ENCODE data around the gene B3GLCT. TPM values are rescaled to one million over a fixed set of nuclear protein-coding genes. Genes with fewer than 3 reads are reported as not detected.
"Not testable (repeated sequence)": the region's sequence is repeated elsewhere in the genome, so short reads cannot be mapped to it uniquely, and the experiment has no call there.

The B3GLCT gene
- polyA plus RNA-seq, 1 donor, result 27.9 TPM

GRCh38 chr13:31184451-31184850 lies 15.3 kb upstream of the B3GLCT start:
- DNase-seq (ENCODE audit: low read depth), result no peak

DNA sequence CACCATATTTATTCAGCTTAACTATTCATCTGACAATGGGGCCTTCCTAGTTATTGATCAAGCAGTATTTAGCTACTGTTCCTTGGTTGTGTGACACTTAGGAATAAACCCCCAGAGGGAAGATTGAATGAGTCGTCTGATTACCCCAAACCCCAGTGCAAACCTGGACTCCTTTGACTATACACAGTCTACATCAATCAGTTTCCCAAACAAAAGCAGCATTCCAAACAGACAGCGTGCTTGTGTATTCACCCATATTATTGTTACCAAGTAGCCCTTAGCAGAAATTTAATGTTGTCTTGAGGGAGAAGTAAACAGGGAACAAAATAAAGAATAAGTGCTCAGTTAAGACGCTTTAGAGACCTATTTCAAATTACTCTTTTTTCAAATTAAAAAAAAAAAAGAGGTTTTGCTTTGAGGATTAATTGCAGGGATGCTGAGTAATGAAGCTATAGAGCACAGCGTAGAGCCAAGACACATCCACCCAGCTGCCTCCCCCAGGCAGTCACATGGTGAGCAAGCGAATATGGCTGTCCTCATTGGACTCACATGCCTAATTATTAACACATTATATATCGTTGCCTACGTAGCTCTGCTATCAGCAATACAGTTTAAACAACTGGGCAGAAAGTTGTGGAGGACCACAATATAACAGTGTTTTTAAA lies 14.7 kb upstream of the B3GLCT start:
- no peak for DNase-seq (ENCODE audit: low read depth)

GRCh38 chr13:31191748-31192147 lies 8.0 kb upstream of the B3GLCT start:
- no peak for DNase-seq (ENCODE audit: low read depth)

- no peak for DNase-seq (ENCODE audit: low read depth)
Observed at GRCh38 chr13:31192306-31192705, 7.5 kb upstream of the B3GLCT start.

DNA sequence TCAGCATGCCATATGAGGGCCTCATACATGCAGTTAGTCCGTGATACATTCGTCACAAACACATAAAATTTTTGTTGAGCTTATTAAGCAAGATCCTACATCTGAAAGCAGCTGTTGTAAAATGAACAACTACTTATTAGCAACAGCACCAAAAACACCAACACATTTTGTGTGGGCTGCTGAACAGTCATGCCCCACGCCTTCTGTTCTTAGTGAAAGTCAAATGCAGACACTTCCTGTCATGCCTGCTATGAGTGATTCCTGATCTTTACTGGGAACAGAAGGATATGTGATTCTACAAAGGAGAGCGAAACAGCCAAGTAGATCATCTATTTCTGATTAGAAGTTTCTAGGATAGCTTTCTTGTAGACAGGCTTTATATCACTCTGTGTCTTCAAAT lies 4.2 kb upstream of the B3GLCT start:
- no peak for DNase-seq (ENCODE audit: low read depth)

GRCh38 chr13:31196992-31197391 lies 2.8 kb upstream of the B3GLCT start:
- no peak for DNase-seq (ENCODE audit: low read depth)

GRCh38 chr13:31198519-31198918 lies 1.3 kb upstream of the B3GLCT start:
- DNase-seq (ENCODE audit: low read depth), result no peak

DNA sequence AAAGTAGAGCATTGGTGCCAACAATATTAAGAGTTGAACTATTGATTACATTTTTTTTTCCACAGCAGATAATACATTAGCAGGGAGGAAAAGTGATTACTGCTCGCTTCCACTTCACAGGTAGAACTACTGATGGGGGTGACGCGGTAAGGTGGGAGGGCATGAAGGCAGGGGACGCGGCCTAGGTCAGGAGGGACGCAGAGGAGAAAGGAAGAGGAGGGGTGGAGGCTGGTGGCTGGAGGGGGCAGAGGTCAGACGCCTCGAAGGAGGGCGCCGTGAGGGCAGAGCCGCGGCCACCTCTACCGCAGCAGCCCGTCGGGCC lies 287 bp upstream of the B3GLCT start:
- DNase-seq (ENCODE audit: low read depth), result no peak

DNA sequence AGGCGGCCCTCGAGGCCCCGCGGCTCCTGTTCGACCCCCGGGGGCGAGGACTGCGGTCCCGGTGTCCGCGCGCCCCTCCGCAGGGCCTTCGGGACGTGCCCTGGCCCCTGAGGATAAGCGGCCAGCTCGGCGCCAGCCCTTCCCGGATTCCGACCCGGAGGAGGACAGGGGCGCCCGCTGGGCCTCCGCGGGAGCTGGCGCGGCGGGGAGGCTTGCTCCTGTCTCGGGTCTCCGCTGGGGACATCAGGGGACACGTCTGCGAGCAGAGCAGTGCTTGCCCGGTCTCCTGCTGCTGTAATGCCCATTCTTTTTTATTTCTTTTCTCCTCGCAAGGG lies 829 bp downstream of the B3GLCT start:
- no peak for DNase-seq (ENCODE audit: low read depth)

DNA sequence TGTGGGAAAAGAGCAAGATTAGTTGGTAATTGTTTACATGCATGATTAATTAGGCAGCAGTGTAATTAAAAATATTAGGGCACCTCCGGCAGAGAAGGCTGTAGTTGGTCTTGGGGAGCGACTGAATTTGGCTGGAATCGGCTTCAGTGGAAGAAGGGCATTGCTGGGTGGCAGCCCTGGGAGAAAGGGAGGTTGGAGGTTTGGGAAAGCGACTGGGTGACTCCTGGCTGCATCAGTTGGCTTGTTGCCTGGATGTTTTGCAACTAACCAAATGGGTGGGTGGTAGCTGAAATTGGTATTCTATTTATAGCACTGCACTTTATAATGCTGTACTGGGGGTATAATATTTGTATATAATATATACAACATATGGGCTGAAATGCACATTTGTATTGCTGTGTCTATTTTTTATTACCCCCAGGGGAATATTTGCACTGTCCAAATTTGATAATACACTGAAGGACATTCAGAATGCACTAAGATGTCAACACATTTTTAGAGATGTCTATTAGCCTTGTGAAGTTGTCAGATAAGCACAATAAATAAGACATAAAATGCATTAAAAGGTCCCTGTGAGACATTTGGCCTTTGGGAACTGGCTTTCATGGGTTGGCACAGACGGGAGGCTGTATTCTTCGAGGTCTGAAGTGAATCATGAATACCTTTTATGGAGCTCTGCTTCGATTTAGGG lies 1.7 kb downstream of the B3GLCT start:
- DNase-seq (ENCODE audit: low read depth), result no peak

DNA sequence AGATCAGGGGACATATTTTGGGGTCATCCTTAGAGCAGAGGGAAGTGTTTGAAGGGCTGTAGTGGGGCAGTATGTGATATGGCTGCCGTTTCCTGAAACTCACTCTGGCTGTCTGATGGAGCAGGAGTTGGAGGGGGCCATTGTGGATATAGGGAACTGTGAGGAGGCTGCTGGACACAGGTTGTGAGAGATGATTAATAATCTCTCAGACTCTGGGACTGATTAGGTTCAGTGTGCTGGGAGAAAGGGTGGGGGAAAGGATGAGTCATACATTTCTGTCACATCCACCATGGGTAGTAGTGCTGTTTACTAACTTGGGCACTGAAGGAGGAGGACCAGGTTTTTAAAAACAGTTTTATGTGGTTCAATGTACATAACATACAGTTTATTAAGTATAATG lies 4.8 kb downstream of the B3GLCT start:
- DNase-seq (ENCODE audit: low read depth), result no peak

GRCh38 chr13:31207661-31208552 lies 8.1 kb downstream of the B3GLCT start:
- DNase-seq (ENCODE audit: low read depth), result no peak

- DNase-seq (ENCODE audit: low read depth), result no peak
Observed at GRCh38 chr13:31208559-31209122, 8.9 kb downstream of the B3GLCT start.

DNA sequence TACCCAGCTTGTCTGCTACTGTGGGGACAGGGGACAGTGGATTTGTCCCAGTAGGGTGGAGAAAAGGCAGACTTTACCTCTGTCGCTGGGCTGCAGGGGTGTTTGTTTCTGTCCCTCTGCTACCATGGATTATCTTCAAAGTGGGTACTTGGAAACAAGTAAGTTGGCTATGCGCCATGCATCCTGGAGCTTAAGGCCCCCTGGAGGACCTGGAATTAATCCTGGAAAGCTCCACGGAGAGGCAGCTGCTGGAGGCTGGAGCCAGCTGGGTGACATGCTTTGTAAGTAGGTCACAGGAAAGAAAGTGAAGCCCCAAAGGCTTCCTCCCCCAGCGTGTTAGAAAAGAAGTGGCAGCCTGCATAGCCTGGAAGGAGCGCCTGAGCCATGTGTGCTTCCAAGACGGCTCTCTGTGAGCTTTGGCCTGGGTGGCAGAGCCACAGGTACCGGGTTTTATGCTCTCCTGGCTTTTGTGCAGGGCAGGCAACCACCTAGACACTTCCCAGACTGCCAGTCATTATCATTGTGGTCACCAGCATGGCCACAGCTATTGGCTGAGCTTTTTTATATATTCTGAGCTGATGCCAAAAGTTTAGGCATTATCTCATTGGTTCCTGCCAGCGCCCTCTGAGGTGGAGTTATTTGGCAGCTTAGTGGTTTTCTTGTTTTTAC lies 9.5 kb downstream of the B3GLCT start:
- DNase-seq (ENCODE audit: low read depth), result no peak

GRCh38 chr13:31209841-31210210 lies 10.1 kb downstream of the B3GLCT start:
- DNase-seq (ENCODE audit: low read depth), result no peak

- DNase-seq (ENCODE audit: low read depth), result no peak
Observed at GRCh38 chr13:31213651-31214289, 14.0 kb downstream of the B3GLCT start.

GRCh38 chr13:31214435-31214834 lies 14.7 kb downstream of the B3GLCT start:
- no peak for DNase-seq (ENCODE audit: low read depth)

- not testable (repeated sequence) for DNase-seq (ENCODE audit: low read depth)
Observed at GRCh38 chr13:31216916-31217315, 17.1 kb downstream of the B3GLCT start.

DNA sequence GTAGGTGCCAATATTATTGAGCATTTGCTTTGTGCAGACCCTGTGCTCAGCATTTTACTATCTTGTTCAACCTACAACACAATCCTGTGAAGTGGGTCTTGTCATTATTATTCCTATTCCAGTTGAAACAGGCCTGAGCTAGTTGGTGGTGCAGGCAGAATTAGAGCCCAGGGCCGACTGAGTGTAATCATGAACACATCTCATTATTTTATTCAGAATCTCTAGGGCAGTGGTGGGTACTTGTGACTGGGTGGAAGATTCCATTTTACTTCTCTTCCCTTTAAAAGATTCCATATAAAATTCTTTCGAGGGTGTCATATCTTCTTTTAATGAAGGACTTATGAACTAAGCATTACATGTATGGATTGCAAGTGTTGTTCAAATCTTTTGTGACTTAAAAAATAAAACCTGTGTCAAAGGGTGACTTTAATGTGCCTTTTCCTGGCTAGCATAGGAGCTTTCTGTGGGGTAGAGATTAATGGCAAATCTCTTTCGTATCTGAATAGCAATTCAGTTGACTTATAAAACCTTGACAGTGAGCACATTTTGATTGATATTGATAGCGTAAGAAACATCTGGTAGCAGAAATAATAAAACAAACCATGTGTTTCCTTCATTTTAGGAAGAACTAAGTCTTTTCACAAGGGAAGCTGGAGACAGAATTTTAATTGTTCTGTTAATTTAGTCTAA lies 20.3 kb downstream of the B3GLCT start:
- DNase-seq (ENCODE audit: low read depth), result no peak

DNA sequence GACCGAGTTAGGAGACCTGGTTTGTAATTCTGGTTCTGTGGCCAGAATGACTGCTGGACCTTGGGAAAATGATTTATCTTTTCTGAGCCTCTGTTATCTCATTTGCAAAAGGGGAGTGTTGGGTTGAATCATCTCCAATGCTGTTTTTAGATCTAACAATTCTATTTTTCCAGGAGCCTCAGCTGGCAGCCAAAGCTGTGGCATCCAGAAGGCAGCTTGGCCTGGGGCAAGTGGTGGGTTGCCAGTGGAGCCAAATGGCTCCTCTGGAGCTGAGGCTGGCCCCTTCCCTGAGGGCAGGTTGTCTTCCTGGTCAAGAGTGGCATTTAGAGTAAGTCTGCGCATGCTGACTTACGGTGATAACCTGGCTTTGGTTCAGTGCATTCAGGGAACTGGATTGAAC lies 21.3 kb downstream of the B3GLCT start:
- DNase-seq (ENCODE audit: low read depth), result no peak

DNA sequence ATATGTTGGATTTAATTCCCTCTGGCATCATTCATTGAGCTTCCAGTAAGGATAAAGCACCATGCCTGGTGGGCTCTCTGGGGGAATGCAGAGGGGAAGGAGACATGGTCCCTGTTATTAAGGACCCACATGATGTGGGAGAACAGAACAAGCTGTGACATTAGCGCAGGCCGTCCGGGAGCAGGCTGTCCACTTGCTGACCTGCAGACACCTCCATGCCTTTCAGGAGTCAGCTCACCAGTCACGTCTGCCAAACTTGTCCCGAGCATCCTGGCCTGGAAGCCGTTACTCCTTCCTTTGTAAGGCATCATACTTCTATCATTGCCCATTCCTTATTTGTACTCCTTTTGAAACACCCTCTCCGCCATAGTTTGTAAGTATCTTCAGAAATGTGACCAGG lies 23.4 kb downstream of the B3GLCT start:
- no peak for DNase-seq (ENCODE audit: low read depth)

All from forelimb muscle (tissue), 1 donor.